PC-9 (cell line): ENCODE measurements around the gene RNF186.

ENCODE experiments used
- CTCF ChIP-seq: fragments of 200-600 bp; sonication (generic); conservative IDR thresholded peaks from 2 replicates; pipeline ENCODE4 v1.6.1; 2017; ENCODE audit warnings: mixed run types, antibody characterized with exemption, mild to moderate bottlenecking, moderate library complexity
- EZH2 ChIP-seq: fragments of 200-600 bp; sonication (generic); IDR thresholded peaks from 2 replicates; pipeline ENCODE4 v1.8.0; 2017; ENCODE audit warnings: antibody characterized with exemption, low read depth

- TF ChIP-seq CTCF (no peak), EZH2 (no peak)
Measured at GRCh38 chr1:19837866-19838265, 22.8 kb upstream of the RNF186 start.
